IMR-90 (cell line): ENCODE data around the gene KIF9. TPM values are rescaled to one million over a fixed set of nuclear protein-coding genes. Genes with fewer than 3 reads are reported as not detected.

Source experiments
- ATAC-seq: fragments of 200-7000 bp; cut with Tn5 transposase; 2 replicates; pipeline ENCODE4 v1.9.1; 2020; ENCODE audit warnings: low read depth, mild to moderate bottlenecking, moderate library complexity
- BruUV-seq: library from RNA; stranded (reverse); fragments of 400-500 nt; replicated peaks from 2 replicates; lab custom pipeline; 2021; lab: Mats Ljungman, UMichigan
- CTCF ChIA-PET: fragments of 300-600 bp; formaldehyde crosslinking; extraction: SDS; loops from one replicate; lab custom pipeline; 2021; ENCODE audit warnings: antibody characterized with exemption; lab: Yijun Ruan, JAX
- POLR2A ChIA-PET: fragments of 300-600 bp; sonication (Branson Sonifier 250); formaldehyde crosslinking; loops from one replicate; lab custom pipeline; 2022; ENCODE audit warnings: antibody characterized with exemption; ENCODE audit not compliant: unreplicated experiment; lab: Charles Lee
- DNase-seq: peaks from one replicate; pipeline ENCODE4 v3.0.0; 2013
- H2AFZ ChIP-seq: replicated peaks from 2 replicates; pipeline ENCODE3; 2013; ENCODE audit warnings: low read length, mild to moderate bottlenecking; ENCODE audit not compliant: poor library complexity
- H2AK5ac ChIP-seq: 2 replicates; pipeline ENCODE4 v1.6.1; 2013; ENCODE audit warnings: low read depth, low read length, inconsistent platforms
- H2AK9ac ChIP-seq: replicated peaks from 2 replicates; pipeline ENCODE3; 2013; ENCODE audit warnings: mild to moderate bottlenecking, low read depth, low read length, moderate library complexity; ENCODE audit not compliant: poor library complexity
- H2BK120ac ChIP-seq: 2 replicates; pipeline ENCODE4 v1.6.1; 2013; ENCODE audit warnings: low read depth, low read length, inconsistent platforms
- H2BK15ac ChIP-seq: 3 replicates; pipeline ENCODE4 v1.6.1; 2013; ENCODE audit warnings: low read depth, low read length, inconsistent platforms
- H2BK20ac ChIP-seq: 2 replicates; pipeline ENCODE4 v1.6.1; 2013; ENCODE audit warnings: low read depth, mild to moderate bottlenecking, inconsistent platforms, low read length, moderate library complexity
- H2BK5ac ChIP-seq: 2 replicates; pipeline ENCODE4 v1.6.1; 2013; ENCODE audit warnings: mild to moderate bottlenecking, low read depth, low read length, inconsistent platforms; ENCODE audit not compliant: poor library complexity, severe bottlenecking
- H3K14ac ChIP-seq: replicated peaks from 2 replicates; pipeline ENCODE4 v1.6.1; 2013; ENCODE audit warnings: low read depth, low read length, inconsistent platforms
- H3K18ac ChIP-seq: 2 replicates; pipeline ENCODE4 v1.6.1; 2013; ENCODE audit warnings: low read depth, low read length, control low read depth
- H3K23ac ChIP-seq: 2 replicates; pipeline ENCODE4 v1.6.1; 2013; ENCODE audit warnings: low read depth, low read length, inconsistent platforms
- H3K27ac ChIP-seq: 2 replicates; pipeline ENCODE4 v1.5.1; 2013; ENCODE audit warnings: mild to moderate bottlenecking, control low read depth, low read length; ENCODE audit not compliant: insufficient read depth
- H3K27me3 ChIP-seq: 2 replicates; pipeline ENCODE4 v1.6.1; 2013; ENCODE audit warnings: low read length; ENCODE audit not compliant: control insufficient read depth, insufficient read depth
- H3K36me3 ChIP-seq: 2 replicates; pipeline ENCODE4 v1.6.1; 2013; ENCODE audit warnings: low read length, mixed read lengths; ENCODE audit not compliant: control insufficient read depth, insufficient read depth
- H3K4ac ChIP-seq: 2 replicates; pipeline ENCODE4 v1.6.1; 2013; ENCODE audit warnings: low read depth, low read length, inconsistent platforms
- H3K4me1 ChIP-seq: 2 replicates; pipeline ENCODE4 v1.6.1; 2013; ENCODE audit warnings: low read length, mixed read lengths; ENCODE audit not compliant: control insufficient read depth, insufficient read depth
- H3K4me2 ChIP-seq: 2 replicates; pipeline ENCODE4 v1.6.1; 2013; ENCODE audit warnings: low read depth, mild to moderate bottlenecking, control low read depth, low read length, moderate library complexity
- H3K4me3 ChIP-seq: 2 replicates; pipeline ENCODE4 v1.5.1; 2013; ENCODE audit warnings: low read depth, mild to moderate bottlenecking, control low read depth, low read length, moderate library complexity; ENCODE audit not compliant: insufficient read depth
- H3K56ac ChIP-seq: 2 replicates; pipeline ENCODE4 v1.6.1; 2013; ENCODE audit warnings: low read length, inconsistent platforms; ENCODE audit not compliant: insufficient read depth; ENCODE audit errors: extremely low read depth
- H3K79me1 ChIP-seq, 2 experiments: 2 replicates each; pipeline ENCODE4 v1.6.1; 2013; ENCODE audit warnings: low read length in 2 of 2, inconsistent platforms in 1 of 2, low read depth in 1 of 2
- H3K9ac ChIP-seq: 2 replicates; pipeline ENCODE4 v1.6.1; 2013; ENCODE audit warnings: low read depth, low read length, control low read depth
- H3K9me1 ChIP-seq: 2 replicates; pipeline ENCODE4 v1.6.1; 2013; ENCODE audit warnings: low read length, inconsistent platforms; ENCODE audit not compliant: insufficient read depth
- H3K9me3 ChIP-seq: 2 replicates; pipeline ENCODE4 v1.6.1; 2013; ENCODE audit warnings: low read length; ENCODE audit not compliant: control insufficient read depth, insufficient read depth
- H4K20me1 ChIP-seq: 2 replicates; pipeline ENCODE4 v1.6.1; 2013; ENCODE audit warnings: low read length, inconsistent platforms; ENCODE audit not compliant: insufficient read depth
- H4K5ac ChIP-seq: 2 replicates; pipeline ENCODE4 v1.6.1; 2013; ENCODE audit warnings: mild to moderate bottlenecking, low read depth, low read length, control low read depth
- H4K8ac ChIP-seq, 2 experiments: 2 replicates each; pipeline ENCODE4 v1.6.1; 2013; ENCODE audit warnings: low read depth in 2 of 2, low read length in 2 of 2, control low read depth in 1 of 2, inconsistent platforms in 1 of 2
- H4K91ac ChIP-seq: 2 replicates; pipeline ENCODE4 v1.6.1; 2013; ENCODE audit warnings: low read depth, low read length, inconsistent platforms; ENCODE audit not compliant: insufficient read depth
- BHLHE40 ChIP-seq: fragments of 150-350 bp; IDR thresholded peaks from 2 replicates; pipeline ENCODE4 v1.6.1; 2016; ENCODE audit warnings: mild to moderate bottlenecking, low read depth, low read length
- CEBPB ChIP-seq: IDR thresholded peaks from 2 replicates; pipeline ENCODE4 v1.6.1; 2012; ENCODE audit warnings: low read depth, low read length, improper control_type of control experiment
- MAFK ChIP-seq: IDR thresholded peaks from 2 replicates; pipeline ENCODE4 v1.6.1; 2012; ENCODE audit warnings: low read depth, low read length, improper control_type of control experiment
- SMC3 ChIP-seq: fragments of 150-350 bp; IDR thresholded peaks from 2 replicates; pipeline ENCODE4 v1.6.1; 2016; ENCODE audit warnings: low read depth, mild to moderate bottlenecking, antibody characterized with exemption, low read length, moderate library complexity
- WGBS, 2 experiments: methylation state at CpG; one replicate each; pipeline versions ENCODE4 v1.1.5 to v1.1.7; 2013; ENCODE audit warnings: missing lambda C conversion rate in 2 of 2; ENCODE audit not compliant: insufficient read length in 1 of 2; ENCODE audit errors: extremely low coverage in 2 of 2; 5-methylcytosine and 5-hydroxymethylcytosine counted together
- dilution Hi-C: fragments of 300-500 bp; cut with HindIII; formaldehyde crosslinking; loops from one replicate; pipeline ENCODE4 v1.14.3; 2018; ENCODE audit warnings: low sequenced_read_pairs; ENCODE audit not compliant: unreplicated experiment
- in situ Hi-C: fragments of 300-500 bp; cut with MboI; formaldehyde crosslinking; loops from 3 replicates; pipeline ENCODE4 v1.14.3; 2019; ENCODE audit warnings: low sequenced_read_pairs, inconsistent platforms, mixed read lengths
- intact Hi-C: fragments of 100-400 bp; cut with micrococcal nuclease; formaldehyde crosslinking; loops from 2 replicates; pipeline ENCODE4 v1.10.0; 2022
- polyA plus RNA-seq, 3 experiments: library from polyadenylated mRNA; depleted of rRNA; stranded (reverse); fragments of >200 nt; gene quantifications; 2 replicates each; pipeline ENCODE4 v1.2.3, GENCODE V29; 2012; ENCODE audit warnings: low replicate concordance in 1 of 3
- total RNA-seq: library from RNA; depleted of rRNA; stranded (reverse); fragments of >200 nt; gene quantifications from 2 replicates; pipeline ENCODE4 v1.2.3, GENCODE V29; 2012
- TF ChIP-seq, protein P1 (sequence below): conservative IDR thresholded peaks from 2 replicates; pipeline ENCODE4 v1.5.1; 2012; ENCODE audit warnings: mild to moderate bottlenecking, low read depth, low read length, improper control_type of control experiment

Gene KIF9
- total and polyA plus RNA-seq, 2 of the 4 experiments (the other 2 are of a cell fraction): 1.8 to 5.0 TPM

DNA sequence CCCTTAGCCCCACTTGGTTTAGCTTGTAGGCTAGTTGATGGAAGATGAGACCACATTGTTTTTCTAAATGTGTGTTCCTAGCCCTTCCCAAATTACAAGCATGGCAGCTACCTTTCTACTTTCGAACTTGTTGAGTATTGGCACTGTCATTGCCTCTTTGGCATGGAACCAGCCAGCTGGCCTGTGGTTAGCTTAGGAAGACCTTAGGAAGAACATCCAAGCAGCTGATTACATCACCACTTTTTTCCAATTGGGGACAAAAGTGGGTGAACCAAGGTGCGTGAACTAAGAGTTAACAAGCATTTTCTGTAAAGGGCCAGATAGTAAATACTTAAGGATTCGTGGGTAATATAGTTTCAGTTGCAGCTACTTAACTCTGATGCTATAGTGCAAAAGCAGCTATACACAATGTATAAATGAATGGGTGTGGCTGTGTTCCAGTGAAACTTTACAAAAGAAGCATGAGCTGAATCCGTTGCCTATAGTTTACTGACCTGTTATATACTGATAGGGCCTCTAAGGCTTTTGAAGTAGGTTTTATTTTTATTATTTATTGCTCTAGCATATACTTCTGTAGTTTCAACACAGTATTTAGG lies 8.7 kb upstream of the KIF9 start:
- ATAC-seq: no peak
- H4K91ac ChIP-seq: no peak overlapping the region
- H2BK20ac ChIP-seq: no peak overlapping the region
- H3K9ac ChIP-seq: no peak overlapping the region
- no peak overlapping the region for H3K14ac ChIP-seq
- H3K27me3 ChIP-seq: no peaks in the 10 kb centered on the region
- H3K23ac ChIP-seq: no peak overlapping the region
- DNase-seq: no peak
- no peak overlapping the region for H3K18ac ChIP-seq
- H3K9me3 ChIP-seq: no peaks in the 10 kb centered on the region
- H3K4me2 ChIP-seq: no peak overlapping the region
- no peak overlapping the region for H2BK15ac ChIP-seq
- no TSS peak for BruUV-seq
- intact Hi-C loops: no loop called here
- no peak overlapping the region for H4K8ac ChIP-seq
- TF ChIP-seq BHLHE40: no peak
- TF ChIP-seq CEBPB: no peak
- TF ChIP-seq, protein P1, sequence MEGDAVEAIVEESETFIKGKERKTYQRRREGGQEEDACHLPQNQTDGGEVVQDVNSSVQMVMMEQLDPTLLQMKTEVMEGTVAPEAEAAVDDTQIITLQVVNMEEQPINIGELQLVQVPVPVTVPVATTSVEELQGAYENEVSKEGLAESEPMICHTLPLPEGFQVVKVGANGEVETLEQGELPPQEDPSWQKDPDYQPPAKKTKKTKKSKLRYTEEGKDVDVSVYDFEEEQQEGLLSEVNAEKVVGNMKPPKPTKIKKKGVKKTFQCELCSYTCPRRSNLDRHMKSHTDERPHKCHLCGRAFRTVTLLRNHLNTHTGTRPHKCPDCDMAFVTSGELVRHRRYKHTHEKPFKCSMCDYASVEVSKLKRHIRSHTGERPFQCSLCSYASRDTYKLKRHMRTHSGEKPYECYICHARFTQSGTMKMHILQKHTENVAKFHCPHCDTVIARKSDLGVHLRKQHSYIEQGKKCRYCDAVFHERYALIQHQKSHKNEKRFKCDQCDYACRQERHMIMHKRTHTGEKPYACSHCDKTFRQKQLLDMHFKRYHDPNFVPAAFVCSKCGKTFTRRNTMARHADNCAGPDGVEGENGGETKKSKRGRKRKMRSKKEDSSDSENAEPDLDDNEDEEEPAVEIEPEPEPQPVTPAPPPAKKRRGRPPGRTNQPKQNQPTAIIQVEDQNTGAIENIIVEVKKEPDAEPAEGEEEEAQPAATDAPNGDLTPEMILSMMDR: no peak
- no peak for TF ChIP-seq SMC3
- TF ChIP-seq MAFK: no peak
- H3K9me1 ChIP-seq: no peaks in the 10 kb centered on the region; the same call in 1 of the 2 replicates
- H3K79me1 ChIP-seq: peaks cover 49 to 83% of the 10 kb centered on the region in 2 experiments
- no peak overlapping the region for H2BK5ac ChIP-seq
- ChIA-PET CTCF (no interaction called here), POLR2A (no interaction called here)
- no peak overlapping the region for H2AK5ac ChIP-seq
- WGBS, 2 experiments: no CpG with 5 or more reads among the region's 4 CpGs
- H3K4me1 ChIP-seq: peaks cover 1% of the 10 kb centered on the region; the same call in 1 of the 2 replicates
- no peak overlapping the region for H4K5ac ChIP-seq
- no peak overlapping the region for H3K4me3 ChIP-seq
- no peak overlapping the region for H3K56ac ChIP-seq
- H3K27ac ChIP-seq: no peak overlapping the region
- dilution Hi-C loops: no loop called here
- in situ Hi-C loops: no loop called here
- H2BK120ac ChIP-seq: no peak overlapping the region
- H2AFZ ChIP-seq: no peak overlapping the region
- peaks cover 9% of the 10 kb centered on the region for H3K36me3 ChIP-seq
- no peak overlapping the region for H3K4ac ChIP-seq
- H4K20me1 ChIP-seq: peaks cover 15% of the 10 kb centered on the region
- no peak overlapping the region for H2AK9ac ChIP-seq
